ENCODE results near the gene PTPN7. TPM values are rescaled to one million over a fixed set of nuclear protein-coding genes. Genes with fewer than 3 reads are reported as not detected.

PTPN7 gene
- total and polyA plus RNA-seq, 2 donors (not counting 3 experiments of a cell fraction or from before 2014, with no cell fraction given) = 0.86 to 1.8 TPM

GRCh38 chr1:202117898-202118371 is 42.5 kb downstream of the PTPN7 start:
- TF ChIP-seq GATA2 (IDR thresholded peaks at IDR 0.05; ENCODE audit: insufficient read depth, insufficient read length, low read depth, low read length) (no peak), MYC (IDR thresholded peaks at IDR 0.05; ENCODE audit: low read depth, low read length) (no peak), POLR2AphosphoS5 (IDR thresholded peaks at IDR 0.05; ENCODE audit: insufficient read depth, low read depth, low read length) (no peak), EZH2 (IDR thresholded peaks at IDR 0.05; ENCODE audit: borderline replicate concordance, low read depth, low read length, severe bottlenecking) (no peak), FOS (IDR thresholded peaks at IDR 0.05; ENCODE audit: borderline replicate concordance, insufficient read depth, low read length) (no peak), JUN (IDR thresholded peaks at IDR 0.05; ENCODE audit: borderline replicate concordance, insufficient read depth, insufficient read length, low read depth) (no peak), MAX (IDR thresholded peaks at IDR 0.05; ENCODE audit: insufficient read depth, insufficient read length) (no peak), CTCF (IDR thresholded peaks at IDR 0.05; ENCODE audit: extremely low read depth in 1 of 2, insufficient read depth in 1 of 2, low read depth in 1 of 2, low read length in 2 of 2) (no peak)
- H3K4me3 ChIP-seq (replicated peaks in 1 of 3; ENCODE audit: insufficient read depth in 1 of 3, low read depth in 1 of 3, low read length in 3 of 3) = no peak overlapping the region
- dilution Hi-C loops (cut with MboI; ENCODE audit: extremely low pct_ligation_motif_present, low sequenced_read_pairs) (no loop called here), intact Hi-C loops (cut with micrococcal nuclease) (loop anchor here (2.0 kb wide), 1 partner anchor 221 kb away; no protein-coding TSS in a partner anchor)
- H3K79me2 ChIP-seq (ENCODE audit: control insufficient read depth, insufficient read depth, low read length) = no peaks in the 10 kb centered on the region
- H3K27ac ChIP-seq (ENCODE audit: insufficient read depth, low read depth, low read length) = no peak overlapping the region
- no peaks in the 10 kb centered on the region for H3K9me1 ChIP-seq (replicated peaks; ENCODE audit: control insufficient read depth, extremely low read depth, insufficient read depth, low read length)
- no peak for FAIRE-seq
- H3K27me3 ChIP-seq (ENCODE audit: control insufficient read depth in 2 of 2, insufficient read depth in 2 of 2, low read length in 2 of 2) = peaks cover 0 to 3% of the 10 kb centered on the region in 2 experiments
- no peak overlapping the region for H2AFZ ChIP-seq (ENCODE audit: low read depth, low read length)
- no peaks in the 10 kb centered on the region for H3K4me1 ChIP-seq (ENCODE audit: control insufficient read depth, extremely low read depth, insufficient read depth, low read length)
- no TSS peak for BruUV-seq (replicated peaks)
- no peaks in the 10 kb centered on the region for H3K36me3 ChIP-seq (ENCODE audit: control insufficient read depth in 2 of 2, extremely low read depth in 1 of 2, insufficient read depth in 2 of 2, low read length in 2 of 2)
- ChIA-PET CTCF (interaction anchor here (0.8 to 7.2 kb wide), 13 partner anchors 9 to 223 kb away, joined by 3 to 102 read pairs (median 5); partner anchors contain the start of gene ELF3), POLR2A (interaction anchor here (0.6 kb wide), 1 partner anchor 288 kb away, joined by 4 read pairs; no protein-coding TSS in a partner anchor)
- no peak for DNase-seq (ENCODE audit: low read depth, low spot score)
- no peak overlapping the region for H3K9ac ChIP-seq (replicated peaks; ENCODE audit: extremely low read depth, insufficient read depth, low read length)
- no peaks in the 10 kb centered on the region for H3K9me3 ChIP-seq (replicated peaks; ENCODE audit: control insufficient read depth, insufficient read depth, low read length)
- no peak overlapping the region for H3K4me2 ChIP-seq (ENCODE audit: insufficient read depth, low read length)
- no peaks in the 10 kb centered on the region for H4K20me1 ChIP-seq (replicated peaks; ENCODE audit: control insufficient read depth, extremely low read depth, insufficient read depth, low read length)

Data from endothelial cell of umbilical vein (primary cell).